ENCODE results near the gene HOXB1.

Gene HOXB1

GRCh38 chr17:48530887-48531272 is at the start of gene HOXB1:
Gene HOXB1 (minus strand): TSS chr17:48531011. CDS start chr17:48530904, 107 bp downstream.
- DNase-seq: no peak

DNA sequence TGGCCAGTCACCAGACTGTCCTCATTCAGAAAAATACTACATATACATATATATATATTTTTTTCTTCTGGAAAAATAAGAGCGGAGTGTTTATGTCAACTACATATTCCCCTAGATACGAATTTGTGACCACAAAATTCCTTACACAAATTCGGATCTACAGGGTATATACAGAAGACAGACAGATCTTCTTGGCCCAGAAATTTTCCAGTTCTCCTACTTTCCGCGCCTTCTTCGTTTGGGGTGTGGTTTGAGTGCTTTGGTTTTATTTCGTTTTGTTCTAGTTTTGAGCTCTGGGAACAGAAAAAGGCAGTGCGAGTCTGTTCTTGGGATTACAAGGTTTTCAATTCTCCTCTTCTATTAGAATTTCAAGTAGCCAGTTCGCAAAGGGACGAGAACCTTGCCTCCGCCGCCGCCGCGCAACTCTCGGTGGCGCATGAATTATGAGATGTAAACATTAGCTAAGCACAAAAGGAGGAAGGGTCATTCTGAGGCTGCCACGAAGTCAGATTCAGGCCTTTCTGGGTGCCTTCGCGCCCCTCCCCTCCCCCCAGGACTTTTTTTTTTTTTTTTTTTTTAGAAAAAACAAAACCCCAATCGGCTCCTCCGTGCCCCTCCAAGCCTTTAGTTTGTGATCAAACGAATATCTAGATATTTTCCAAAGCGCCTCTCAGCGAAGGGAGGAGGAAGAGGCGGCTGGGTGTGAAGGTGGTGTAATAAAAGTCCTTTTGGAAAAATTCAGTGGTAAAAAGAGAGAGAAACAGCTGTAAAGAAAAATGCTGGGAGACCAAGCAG is 49.1 kb upstream of the HOXB1 start:
- no peak for DNase-seq

DNA sequence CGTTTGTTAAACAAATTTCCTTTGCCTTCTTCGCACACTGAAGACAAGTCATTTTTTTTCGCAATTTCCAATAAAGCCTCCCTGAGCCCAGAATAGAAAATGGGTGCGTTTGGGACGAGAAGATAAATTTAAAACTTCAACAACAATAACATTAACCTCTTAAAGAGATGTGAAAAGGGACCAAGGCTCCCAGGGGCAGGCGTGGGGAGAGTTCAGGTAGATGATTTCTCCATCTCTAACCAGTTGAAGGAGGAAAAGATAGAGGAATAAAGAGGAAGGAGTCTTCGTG is 48.6 kb upstream of the HOXB1 start:
- DNase-seq: no peak

GRCh38 chr17:48578616-48579470 is 48.0 kb upstream of the HOXB1 start:
- no peak for DNase-seq

- DNase-seq: no peak
These were observed 47.3 kb upstream of the HOXB1 start, which contains the start of gene HOXB4 for GRCh38 chr17:48577946-48578615. Gene HOXB4 (minus strand): TSS chr17:48578350. CDS start chr17:48578319, 31 bp downstream.

GRCh38 chr17:48577330-48577945 is 46.6 kb upstream of the HOXB1 start:
- no peak for DNase-seq

DNA sequence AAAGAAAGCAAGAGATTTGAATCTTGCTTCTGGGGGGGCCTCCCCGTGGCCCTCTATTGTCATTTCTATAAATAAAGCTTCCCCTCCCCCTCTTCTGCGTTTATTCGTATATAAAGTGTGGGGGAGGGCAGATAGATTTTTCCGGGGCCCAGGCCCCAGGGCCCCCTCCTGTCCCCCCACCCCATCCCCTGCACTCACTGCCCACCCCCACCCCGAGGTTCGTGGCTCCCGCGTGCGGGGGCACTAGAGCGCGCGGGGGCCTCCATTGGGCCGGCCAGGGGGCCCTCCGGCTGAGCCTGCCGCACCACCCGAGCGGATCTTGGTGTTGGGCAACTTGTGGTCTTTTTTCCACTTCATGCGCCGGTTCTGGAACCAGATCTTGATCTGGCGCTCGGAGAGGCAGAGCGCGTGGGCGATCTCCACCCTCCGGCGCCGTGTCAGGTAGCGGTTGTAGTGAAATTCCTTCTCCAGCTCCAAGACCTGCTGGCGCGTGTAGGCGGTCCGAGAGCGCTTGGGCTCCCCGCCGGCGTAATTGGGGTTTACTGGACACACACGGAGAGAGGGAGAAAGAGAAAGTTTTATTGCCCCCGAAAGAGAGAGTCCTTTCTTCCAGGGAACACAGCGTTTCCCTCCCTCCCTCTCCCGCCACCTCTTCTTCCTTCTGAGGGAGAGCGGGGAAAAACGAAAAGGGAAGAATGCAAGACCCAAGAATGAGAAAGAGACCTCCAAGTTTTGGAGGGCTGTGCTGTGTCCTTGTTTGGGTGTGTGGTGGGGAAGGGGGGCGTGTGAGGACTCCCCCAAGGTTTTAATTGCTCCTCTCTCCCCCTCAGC is 45.9 kb upstream of the HOXB1 start:
- no peak for DNase-seq

DNA sequence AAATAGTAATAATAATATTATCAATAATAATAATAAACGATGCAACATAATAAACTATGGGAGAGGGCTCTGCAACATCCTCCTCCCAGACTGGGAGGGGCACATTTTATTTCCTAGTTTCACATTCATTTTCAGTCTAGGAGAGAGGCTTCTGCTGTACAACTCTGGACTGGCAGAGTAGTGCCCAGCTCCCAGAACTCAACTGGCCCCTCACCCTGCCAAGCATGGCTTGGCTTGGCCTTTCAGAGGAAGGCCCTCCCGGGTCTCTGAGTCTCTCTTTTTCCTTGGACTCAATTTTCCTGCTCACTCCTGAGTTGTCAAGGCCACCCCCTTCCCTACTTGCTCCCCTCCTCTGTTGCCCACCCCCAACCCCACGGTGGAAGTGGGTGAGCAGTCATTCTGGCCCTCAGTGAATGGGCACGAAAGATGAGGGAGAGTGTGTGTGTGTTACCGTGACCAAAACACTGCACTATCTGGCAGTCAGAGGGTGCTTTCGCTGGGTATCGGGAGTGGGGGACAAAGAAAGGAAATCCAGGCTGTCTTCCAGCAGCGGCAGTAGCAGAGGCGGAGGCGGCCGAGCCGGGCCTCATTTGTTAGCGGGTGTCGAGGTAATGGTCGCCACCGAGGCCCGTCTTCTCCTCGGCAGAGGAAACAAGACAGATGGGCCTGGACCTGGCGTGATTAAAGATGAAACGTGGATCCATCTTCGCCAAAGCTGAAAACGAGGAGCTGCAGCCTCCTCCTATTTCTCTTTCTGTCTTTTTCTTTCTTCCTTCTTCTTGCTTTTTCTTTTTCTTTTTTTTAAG is 45.1 kb upstream of the HOXB1 start:
- DNase-seq: no peak

DNA sequence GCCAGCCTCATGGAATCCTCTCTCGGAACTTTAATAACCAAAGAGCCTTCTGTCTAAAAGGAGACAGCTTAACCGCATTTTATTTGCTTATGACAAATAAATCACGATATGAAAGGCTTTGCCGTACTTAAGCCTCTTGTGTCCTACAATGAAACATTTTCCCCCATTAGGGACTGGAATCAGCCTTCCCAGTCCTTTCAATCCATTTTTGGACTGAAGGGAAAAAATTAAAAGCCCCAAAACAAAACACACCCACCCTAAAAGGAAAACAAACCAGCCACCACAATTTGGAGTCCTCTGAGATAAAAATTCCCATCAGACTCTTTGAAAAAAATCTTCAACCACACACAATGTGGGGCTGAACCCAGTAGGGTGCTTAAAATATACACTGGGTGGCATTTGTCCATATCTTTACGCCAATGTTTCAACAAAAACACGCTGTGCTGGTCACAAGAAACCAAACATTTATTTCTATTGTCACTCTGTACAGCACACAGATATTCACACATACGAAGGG is 44.3 kb upstream of the HOXB1 start:
- DNase-seq: no peak

DNA sequence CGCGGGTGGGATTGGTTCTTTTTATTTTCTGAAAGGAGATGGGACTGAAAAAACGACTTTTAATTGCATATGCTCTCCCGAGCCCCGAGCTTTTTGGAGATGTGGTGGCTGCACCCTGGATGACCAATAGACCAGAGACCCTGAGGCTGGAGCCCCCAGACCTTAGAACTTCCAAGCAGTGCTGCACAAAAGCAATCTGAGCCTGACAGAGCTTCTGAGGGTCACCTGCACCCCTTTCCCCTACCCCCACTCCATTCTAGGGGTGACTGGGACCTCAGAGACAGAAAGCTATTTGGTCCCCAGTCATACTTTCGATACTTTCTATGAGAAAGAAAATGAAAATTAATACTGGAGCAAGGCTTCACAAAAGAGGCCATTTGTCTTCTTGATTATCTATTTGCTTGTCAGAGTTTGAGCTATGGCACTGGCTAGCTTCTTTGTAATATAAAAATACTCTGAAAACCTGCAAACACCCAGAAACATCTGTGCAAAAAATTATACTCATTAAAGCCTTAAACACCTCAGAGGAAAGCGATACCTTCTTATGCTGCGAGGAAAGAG is 43.8 kb upstream of the HOXB1 start:
- no peak for DNase-seq

DNA sequence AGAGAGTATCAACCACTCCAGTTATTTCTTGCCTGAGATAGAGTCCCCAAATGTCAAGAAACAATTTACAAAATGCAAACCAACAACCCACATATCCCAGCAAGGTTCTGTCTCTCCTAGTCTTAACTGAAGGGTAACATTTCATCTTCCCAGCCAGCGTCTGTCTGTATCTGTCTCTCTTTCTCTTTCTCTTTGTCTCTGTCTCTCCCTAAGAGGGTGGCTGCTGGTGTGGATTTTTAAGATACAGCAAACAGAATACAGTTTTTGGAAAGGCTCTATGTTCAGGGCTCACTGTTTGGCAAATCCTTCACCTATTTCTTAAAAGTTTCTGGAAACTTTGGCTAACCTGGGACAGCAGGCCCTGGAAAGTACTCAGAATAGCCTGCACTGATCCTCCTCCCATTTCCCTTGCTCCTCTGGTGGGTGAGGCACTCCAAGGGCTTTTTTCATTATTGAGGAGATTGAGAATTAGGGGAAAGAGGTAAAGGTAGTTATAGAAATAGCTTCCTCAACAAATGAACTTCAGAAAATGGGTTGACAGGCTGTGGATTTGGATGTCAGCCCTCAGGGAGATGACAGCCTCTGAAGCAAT is 41.1 kb upstream of the HOXB1 start:
- DNase-seq: no peak

GRCh38 chr17:48571024-48571818 is 40.4 kb upstream of the HOXB1 start:
- no peak for DNase-seq

GRCh38 chr17:48570325-48571023 is 39.7 kb upstream of the HOXB1 start:
- no peak for DNase-seq

DNA sequence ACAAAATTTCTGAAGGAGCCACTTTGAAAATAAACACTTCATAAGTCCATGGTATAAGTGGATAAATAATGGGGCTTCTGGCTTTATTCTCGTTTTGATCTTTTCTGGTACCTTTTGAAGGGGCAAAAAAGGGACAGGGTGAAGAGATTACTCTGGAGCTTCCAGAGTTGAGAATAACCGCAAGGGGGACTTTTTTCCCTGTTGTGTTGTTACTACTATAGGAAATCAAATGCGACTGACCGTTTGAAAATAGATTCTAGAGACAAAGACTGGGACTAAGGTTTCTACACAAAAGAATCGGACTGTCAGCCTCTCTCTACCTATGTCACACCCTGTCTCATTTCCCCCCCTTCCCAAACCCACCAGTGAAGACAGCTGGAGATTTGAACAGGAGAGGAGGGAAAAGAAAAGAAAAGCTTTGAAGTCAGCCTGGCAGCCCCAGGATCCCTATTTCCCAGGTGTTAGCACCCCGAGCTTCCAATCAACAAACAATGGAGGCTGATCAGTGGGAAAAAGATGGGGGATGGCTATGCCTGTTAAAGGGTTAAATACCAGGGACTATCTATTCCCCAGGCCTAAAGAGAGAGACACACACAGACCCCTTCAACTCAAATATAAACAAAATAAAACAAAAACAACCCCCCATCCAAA is 39.0 kb upstream of the HOXB1 start:
- DNase-seq: no peak

- no peak for DNase-seq
These were observed 38.4 kb upstream of the HOXB1 start for GRCh38 chr17:48569240-48569582.

GRCh38 chr17:48568499-48569239 is 37.9 kb upstream of the HOXB1 start:
- DNase-seq: no peak

DNA sequence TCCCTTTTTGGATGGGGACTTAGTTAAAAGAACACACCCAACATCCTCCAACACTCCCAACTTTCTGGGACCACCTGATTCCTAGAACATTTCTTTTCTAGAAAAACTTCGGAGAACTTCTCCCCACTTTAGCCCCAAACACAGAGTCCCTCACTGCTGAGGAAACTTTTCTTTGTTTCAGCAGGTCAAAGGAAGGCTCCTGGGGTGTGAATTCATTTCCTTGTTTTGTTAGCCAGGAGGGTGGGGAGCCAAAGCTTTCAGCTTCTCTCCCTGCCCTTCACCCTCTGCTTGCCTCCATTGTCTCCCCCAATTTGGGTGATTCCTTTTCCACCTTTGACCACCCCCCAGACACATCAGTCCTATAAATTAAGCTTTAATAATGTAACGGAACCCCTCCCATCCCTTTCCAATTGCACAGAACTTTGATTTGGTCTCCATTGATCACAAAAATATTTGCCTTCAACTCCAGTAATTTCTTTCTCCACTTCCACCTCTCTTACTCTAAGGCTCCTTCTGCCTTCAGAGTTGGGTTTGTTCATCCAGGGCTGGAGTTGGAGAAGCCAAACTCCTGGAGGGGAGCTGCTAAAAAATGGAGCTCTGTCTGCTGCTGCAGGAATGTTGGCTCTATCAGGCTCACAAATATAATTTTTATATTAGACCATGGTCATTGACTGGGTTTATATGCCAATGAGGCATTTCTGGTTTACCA is 37.0 kb upstream of the HOXB1 start:
- DNase-seq: no peak

Data from hippocampal formation (tissue), 2 donors.